HEK293T (cell line): ENCODE measurements around the gene TTLL13.
"Not testable (repeated sequence)": the region's sequence is repeated elsewhere in the genome, so short reads cannot be mapped to it uniquely, and the experiment has no call there.

Experiments used
- CTCF ChIA-PET: fragments of 350-600 bp; formaldehyde crosslinking; extraction: SDS; loops from one replicate; lab custom pipeline; 2021; ENCODE audit warnings: antibody characterized with exemption, inconsistent platforms; lab: Yijun Ruan, JAX
- POLR2A ChIA-PET: fragments of 350-600 bp; formaldehyde crosslinking; extraction: SDS; loops from one replicate; lab custom pipeline; 2020; ENCODE audit warnings: antibody characterized with exemption, inconsistent platforms; lab: Yijun Ruan, JAX
- DNase-seq: peaks from one replicate; pipeline ENCODE4 v3.0.0; 2012; ENCODE audit warnings: mixed read lengths; ENCODE audit errors: extremely low spot score
- ARNT ChIP-seq: fragments of 450-650 bp; IDR thresholded peaks from 2 replicates; pipeline ENCODE4 v1.6.1; 2017; ENCODE audit warnings: mild to moderate bottlenecking
- BHLHE40 ChIP-seq: fragments of 450-650 bp; IDR thresholded peaks from 2 replicates; pipeline ENCODE4 v1.6.1; 2016; ENCODE audit warnings: mild to moderate bottlenecking, moderate library complexity, borderline replicate concordance
- CTBP1 ChIP-seq: fragments of 450-650 bp; IDR thresholded peaks from 2 replicates; pipeline ENCODE4 v1.6.1; 2016; ENCODE audit warnings: borderline replicate concordance
- ELF4 ChIP-seq: fragments of 450-650 bp; IDR thresholded peaks from 2 replicates; pipeline ENCODE4 v1.6.1; 2017; ENCODE audit warnings: antibody characterized with exemption
- FOXA1 ChIP-seq: fragments of 450-650 bp; IDR thresholded peaks from 2 replicates; pipeline ENCODE4 v1.6.1; 2016; ENCODE audit warnings: mild to moderate bottlenecking
- FOXK2 ChIP-seq: fragments of 450-650 bp; IDR thresholded peaks from 2 replicates; pipeline ENCODE4 v1.6.1; 2016; ENCODE audit warnings: mild to moderate bottlenecking
- FOXM1 ChIP-seq: fragments of 450-650 bp; IDR thresholded peaks from 2 replicates; pipeline ENCODE4 v1.6.1; 2017; ENCODE audit warnings: mild to moderate bottlenecking, borderline replicate concordance
- HDGF ChIP-seq: fragments of 450-650 bp; IDR thresholded peaks from 2 replicates; pipeline ENCODE4 v1.6.1; 2017; ENCODE audit warnings: antibody characterized with exemption, borderline replicate concordance
- L3MBTL2 ChIP-seq: fragments of 450-650 bp; conservative IDR thresholded peaks from 2 replicates; pipeline ENCODE4 v1.6.1; 2016; ENCODE audit warnings: mild to moderate bottlenecking
- LEF1 ChIP-seq: fragments of 450-650 bp; IDR thresholded peaks from 2 replicates; pipeline ENCODE4 v1.6.1; 2017; ENCODE audit warnings: mild to moderate bottlenecking, borderline replicate concordance
- NFRKB ChIP-seq: fragments of 450-650 bp; IDR thresholded peaks from 2 replicates; pipeline ENCODE4 v1.6.1; 2016; ENCODE audit warnings: mild to moderate bottlenecking, moderate library complexity
- SP1 ChIP-seq: fragments of 450-650 bp; IDR thresholded peaks from 2 replicates; pipeline ENCODE4 v1.6.1; 2017
- SUZ12 ChIP-seq: fragments of 450-650 bp; IDR thresholded peaks from 2 replicates; pipeline ENCODE4 v1.6.1; 2016; ENCODE audit warnings: mild to moderate bottlenecking
- TARDBP ChIP-seq: fragments of 450-650 bp; IDR thresholded peaks from 2 replicates; pipeline ENCODE4 v1.6.1; 2016
- ZNF384 ChIP-seq: fragments of 450-650 bp; IDR thresholded peaks from 2 replicates; pipeline ENCODE4 v1.6.1; 2016
- TF ChIP-seq, protein P1 (sequence below): fragments of 450-650 bp; IDR thresholded peaks from 2 replicates; pipeline ENCODE4 v1.6.1; 2016

Gene TTLL13

DNA sequence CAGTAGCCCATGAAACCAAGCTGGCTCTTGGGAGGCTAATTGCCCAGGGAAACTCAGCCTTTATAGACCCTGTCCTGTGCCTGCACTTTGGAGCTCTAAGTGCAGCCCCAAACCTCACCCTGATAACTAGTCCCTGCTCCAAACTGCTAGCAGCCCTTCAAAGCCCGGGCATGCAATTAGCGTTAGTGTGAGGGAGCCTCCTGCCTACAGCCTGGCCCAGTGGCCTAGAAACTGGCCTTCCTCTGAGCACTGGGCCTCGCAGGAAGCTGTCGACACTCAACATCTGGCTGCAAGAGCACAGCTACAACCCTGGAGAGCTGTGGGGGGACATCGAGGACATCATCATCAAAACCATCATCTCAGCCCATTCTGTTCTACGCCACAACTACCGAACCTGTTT is 8.4 kb downstream of the TTLL13 start:
- CTCF ChIA-PET = no interaction called here
- DNase-seq = no peak
- POLR2A ChIA-PET = no interaction called here
- TF ChIP-seq SUZ12 = no peak
- TF ChIP-seq HDGF = no peak

DNA sequence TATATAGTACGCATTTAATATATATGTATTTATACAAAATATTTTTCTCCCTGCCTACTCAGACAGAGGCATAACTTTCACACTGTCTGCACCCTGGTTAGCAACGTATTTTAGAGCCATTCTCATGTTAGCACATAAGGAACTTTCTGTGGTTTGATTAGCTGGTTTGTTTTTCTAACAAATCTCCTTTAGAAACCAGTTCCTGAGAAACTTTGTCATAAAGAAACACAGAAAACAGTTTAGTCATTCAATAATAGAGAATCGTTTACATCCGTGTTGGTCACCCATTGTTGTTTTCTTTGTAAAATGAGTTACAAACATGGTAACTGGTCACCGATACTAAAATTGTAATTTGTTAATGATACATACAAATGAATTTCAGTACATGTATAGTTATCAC is 10.2 kb downstream of the TTLL13 start:
- no peak for DNase-seq
- ChIA-PET CTCF (no interaction called here), POLR2A (interaction anchor here (1.7 kb wide), 1 partner anchor 10 kb away, joined by 4 read pairs; the partner anchor contains the start of gene TTLL13)
- no peak for TF ChIP-seq FOXM1

DNA sequence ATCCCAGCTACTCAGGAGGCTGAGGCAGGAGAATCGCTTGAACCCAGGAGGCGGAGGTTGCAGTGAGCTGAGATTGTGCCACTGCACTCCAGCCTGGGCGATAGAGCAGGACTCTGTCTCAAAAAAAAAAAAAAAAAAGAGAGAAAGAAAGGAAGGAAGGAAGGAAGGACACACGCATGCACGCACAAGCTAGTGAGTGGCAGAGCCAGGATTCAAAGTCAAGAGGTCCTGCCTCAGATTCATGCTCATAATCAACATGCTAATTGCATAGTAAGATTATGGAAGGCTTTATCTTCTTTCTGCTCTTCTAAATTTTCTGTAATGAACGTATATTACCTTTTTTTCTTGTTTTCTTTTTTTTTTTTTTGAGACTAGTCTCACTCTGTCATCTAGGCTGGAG is 11.4 kb downstream of the TTLL13 start:
- CTCF ChIA-PET = interaction anchor here (0.7 kb wide), 1 partner anchor 10 kb away, joined by 4 read pairs; no protein-coding TSS in a partner anchor
- POLR2A ChIA-PET = interaction anchor here (1.7 kb wide), 1 partner anchor 11 kb away, joined by 4 read pairs; the partner anchor contains the start of gene TTLL13
- DNase-seq = not testable (repeated sequence)

DNA sequence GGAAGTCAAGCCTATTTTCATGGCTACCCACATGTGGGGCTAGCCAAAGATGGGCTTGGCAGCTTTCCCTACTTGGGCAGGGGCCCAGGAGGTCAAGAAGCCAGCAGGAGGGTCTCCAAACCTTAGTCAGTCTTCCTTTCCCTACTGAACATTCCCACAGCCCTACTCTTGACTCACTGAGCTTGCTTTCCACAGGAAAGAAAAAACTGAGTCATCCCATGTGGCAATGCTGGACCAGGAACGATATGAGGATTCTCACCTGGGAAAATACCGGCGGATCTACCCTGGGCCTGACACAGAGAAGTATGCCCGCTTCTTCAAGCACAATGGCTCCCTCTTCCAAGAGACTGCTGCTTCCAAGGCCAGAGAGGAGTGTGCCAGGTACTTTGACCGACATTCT is 12.5 kb downstream of the TTLL13 start:
- POLR2A ChIA-PET = interaction anchor here (1.9 to 3.3 kb wide), 3 partner anchors 10 to 28 kb away, joined by 6 to 18 read pairs (median 11); partner anchors contain the start of genes CIB1, GDPGP1 and TTLL13
- no peak for DNase-seq

DNA sequence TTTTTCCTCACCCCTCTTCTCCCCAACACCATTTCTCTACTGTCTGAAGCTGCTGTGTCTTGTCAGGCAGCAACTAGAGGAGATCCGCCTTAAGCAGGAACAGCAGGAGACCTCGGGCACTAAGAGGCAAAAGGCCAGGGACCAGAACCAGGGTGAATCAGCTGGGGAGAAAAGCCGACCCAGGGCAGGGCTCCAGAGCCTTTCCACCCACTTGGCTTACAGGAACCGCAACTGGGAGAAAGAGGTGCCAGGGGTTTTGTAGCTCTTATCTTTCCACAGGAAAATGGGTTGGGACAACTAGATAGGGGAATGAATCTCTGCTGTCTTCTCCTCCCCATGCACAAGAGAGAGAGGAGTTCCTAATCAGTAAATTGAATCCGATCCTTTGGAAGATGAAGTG is 13.1 kb downstream of the TTLL13 start:
- CTCF ChIA-PET = interaction anchor here (0.7 to 1.6 kb wide), 2 partner anchors 41 to 418 kb away, joined by 3 to 7 read pairs; no protein-coding TSS in a partner anchor
- DNase-seq = no peak
- POLR2A ChIA-PET = interaction anchor here (1.9 to 3.3 kb wide), 3 partner anchors 10 to 29 kb away, joined by 6 to 18 read pairs (median 11); partner anchors contain the start of genes CIB1, GDPGP1 and TTLL13
- TF ChIP-seq TARDBP = no peak
- no peak for TF ChIP-seq FOXM1
- TF ChIP-seq ZNF384 = no peak
- TF ChIP-seq SP1 = no peak
- no peak for TF ChIP-seq FOXA1
- TF ChIP-seq LEF1 = no peak
- no peak for TF ChIP-seq HDGF
- no peak for TF ChIP-seq FOXK2
- TF ChIP-seq NFRKB = no peak
- no peak for TF ChIP-seq L3MBTL2
- TF ChIP-seq SUZ12 = no peak
- TF ChIP-seq BHLHE40 = no peak
- TF ChIP-seq CTBP1 = no peak
- TF ChIP-seq, protein P1, sequence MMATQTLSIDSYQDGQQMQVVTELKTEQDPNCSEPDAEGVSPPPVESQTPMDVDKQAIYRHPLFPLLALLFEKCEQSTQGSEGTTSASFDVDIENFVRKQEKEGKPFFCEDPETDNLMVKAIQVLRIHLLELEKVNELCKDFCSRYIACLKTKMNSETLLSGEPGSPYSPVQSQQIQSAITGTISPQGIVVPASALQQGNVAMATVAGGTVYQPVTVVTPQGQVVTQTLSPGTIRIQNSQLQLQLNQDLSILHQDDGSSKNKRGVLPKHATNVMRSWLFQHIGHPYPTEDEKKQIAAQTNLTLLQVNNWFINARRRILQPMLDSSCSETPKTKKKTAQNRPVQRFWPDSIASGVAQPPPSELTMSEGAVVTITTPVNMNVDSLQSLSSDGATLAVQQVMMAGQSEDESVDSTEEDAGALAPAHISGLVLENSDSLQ = no peak
- TF ChIP-seq ARNT = no peak
- no peak for TF ChIP-seq ELF4

More for the DNA sequence above, 12.5 kb downstream of the TTLL13 start:
- TF ChIP-seq SUZ12 = no peak
- TF ChIP-seq ARNT = no peak
- no peak for TF ChIP-seq HDGF
- TF ChIP-seq CTBP1 = no peak
- TF ChIP-seq SP1 = no peak
- TF ChIP-seq TARDBP = no peak
- TF ChIP-seq BHLHE40 = no peak
- TF ChIP-seq FOXK2 = no peak
- TF ChIP-seq LEF1 = no peak
- TF ChIP-seq NFRKB = no peak
- TF ChIP-seq L3MBTL2 = no peak
- TF ChIP-seq, protein P1 = no peak
- no peak for TF ChIP-seq ELF4
- CTCF ChIA-PET = interaction anchor here (0.7 to 1.6 kb wide), 2 partner anchors 41 to 418 kb away, joined by 3 to 7 read pairs; no protein-coding TSS in a partner anchor

DNA sequence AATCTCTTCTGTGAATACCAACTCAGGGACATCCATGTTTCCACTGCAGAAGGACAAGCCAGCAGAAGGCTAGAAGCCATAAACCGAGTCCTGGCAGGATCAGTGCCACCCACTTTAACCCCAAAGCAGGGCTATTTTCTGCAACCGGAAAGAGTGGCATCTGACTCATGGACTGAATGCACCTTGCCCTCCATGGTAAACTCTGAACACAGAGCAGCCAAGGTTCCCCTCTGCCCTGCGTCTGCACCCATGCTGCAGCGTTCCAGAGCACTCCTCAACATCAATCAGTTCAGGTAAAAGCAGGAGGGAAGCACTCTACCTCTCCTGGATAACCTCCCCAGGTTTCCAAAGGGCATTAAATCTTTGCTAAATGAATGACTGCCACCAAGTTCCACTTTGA is 15.3 kb downstream of the TTLL13 start:
- no peak for DNase-seq
- TF ChIP-seq L3MBTL2 (no peak), BHLHE40 (no peak), LEF1 (no peak), TARDBP (no peak), FOXK2 (no peak), SUZ12 (no peak), ARNT (no peak), HDGF (no peak), SP1 (no peak), FOXM1 (no peak), NFRKB (no peak), FOXA1 (no peak), CTBP1 (no peak)
- TF ChIP-seq, protein P1 = no peak
- POLR2A ChIA-PET = interaction anchor here (1.2 kb wide), 1 partner anchor 13 kb away, joined by 3 read pairs; no protein-coding TSS in a partner anchor
- CTCF ChIA-PET = no interaction called here
